ENCODE results near the gene CHN1. TPM values are rescaled to one million over a fixed set of nuclear protein-coding genes. Genes with fewer than 3 reads are reported as not detected.
A peak's percentile ranks its signal among the peaks of the same experiment; 100 is the strongest.

CHN1 gene
- total RNA-seq, 1 donor from 2014 or later: 45.0 TPM

- H3K4me1 Mint-ChIP-seq: peaks cover 3% of the 10 kb centered on the region
- TF ChIP-seq, protein P1, sequence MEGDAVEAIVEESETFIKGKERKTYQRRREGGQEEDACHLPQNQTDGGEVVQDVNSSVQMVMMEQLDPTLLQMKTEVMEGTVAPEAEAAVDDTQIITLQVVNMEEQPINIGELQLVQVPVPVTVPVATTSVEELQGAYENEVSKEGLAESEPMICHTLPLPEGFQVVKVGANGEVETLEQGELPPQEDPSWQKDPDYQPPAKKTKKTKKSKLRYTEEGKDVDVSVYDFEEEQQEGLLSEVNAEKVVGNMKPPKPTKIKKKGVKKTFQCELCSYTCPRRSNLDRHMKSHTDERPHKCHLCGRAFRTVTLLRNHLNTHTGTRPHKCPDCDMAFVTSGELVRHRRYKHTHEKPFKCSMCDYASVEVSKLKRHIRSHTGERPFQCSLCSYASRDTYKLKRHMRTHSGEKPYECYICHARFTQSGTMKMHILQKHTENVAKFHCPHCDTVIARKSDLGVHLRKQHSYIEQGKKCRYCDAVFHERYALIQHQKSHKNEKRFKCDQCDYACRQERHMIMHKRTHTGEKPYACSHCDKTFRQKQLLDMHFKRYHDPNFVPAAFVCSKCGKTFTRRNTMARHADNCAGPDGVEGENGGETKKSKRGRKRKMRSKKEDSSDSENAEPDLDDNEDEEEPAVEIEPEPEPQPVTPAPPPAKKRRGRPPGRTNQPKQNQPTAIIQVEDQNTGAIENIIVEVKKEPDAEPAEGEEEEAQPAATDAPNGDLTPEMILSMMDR (IDR thresholded peaks at IDR 0.05): no peak
- TF ChIP-seq EZH2 (IDR thresholded peaks at IDR 0.05) (no peak), EZH2phosphoT487 (IDR thresholded peaks at IDR 0.05) (no peak)
- Histone ChIP-seq H3K79me2 (ENCODE audit: low read depth) (peaks cover 46% of the 10 kb centered on the region), H3K9ac (no peak overlapping the region), H3K4me3 (no peak overlapping the region), H3K4me2 (no peak overlapping the region), H3K27me3 (no peaks in the 10 kb centered on the region), H3K36me3 (no peaks in the 10 kb centered on the region), H4K20me1 (ENCODE audit: low read depth) (no peaks in the 10 kb centered on the region), H3F3A (ENCODE audit: low read depth) (peaks cover 22% of the 10 kb centered on the region), H3K9me3 (ENCODE audit: low read depth) (no peaks in the 10 kb centered on the region), H3K4me1 (peaks cover 22% of the 10 kb centered on the region), H3K27ac (peak overlapping the region; percentile 49), H2AFZ (replicated peaks) (no peak overlapping the region)
- H3K27ac Mint-ChIP-seq: no peak overlapping the region
- H3K27me3 Mint-ChIP-seq (ENCODE audit: insufficient read depth, low read depth): peaks cover 7% of the 10 kb centered on the region
- H3K9me3 Mint-ChIP-seq: peaks cover 6% of the 10 kb centered on the region
- H3K4me3 Mint-ChIP-seq: no peak overlapping the region
- DNase-seq (ENCODE audit: low spot score): no peak
- H3K36me3 Mint-ChIP-seq: peaks cover 22% of the 10 kb centered on the region
Observed at GRCh38 chr2:174888146-174888545, 117.0 kb downstream of the CHN1 start.

GRCh38 chr2:174882416-174882815, 122.8 kb downstream of the CHN1 start:
- H3K27me3 Mint-ChIP-seq (ENCODE audit: insufficient read depth, low read depth): peaks cover 6% of the 10 kb centered on the region
- Histone ChIP-seq H3K4me2 (peak overlapping the region; percentile 77), H3K9ac (no peak overlapping the region), H3F3A (ENCODE audit: low read depth) (peaks cover 58% of the 10 kb centered on the region), H3K9me3 (ENCODE audit: low read depth) (no peaks in the 10 kb centered on the region), H3K36me3 (peaks cover 4% of the 10 kb centered on the region), H3K4me3 (peak overlapping the region; percentile 16), H3K4me1 (peaks cover 60% of the 10 kb centered on the region), H4K20me1 (ENCODE audit: low read depth) (no peaks in the 10 kb centered on the region), H3K79me2 (ENCODE audit: low read depth) (peaks cover 41% of the 10 kb centered on the region), H2AFZ (replicated peaks) (no peak overlapping the region), H3K27ac (peak overlapping the region; percentile 94), H3K27me3 (no peaks in the 10 kb centered on the region)
- no peak overlapping the region for H3K27ac Mint-ChIP-seq
- peaks cover 12% of the 10 kb centered on the region for H3K36me3 Mint-ChIP-seq
- no peak for DNase-seq (ENCODE audit: low spot score)
- TF ChIP-seq EZH2 (IDR thresholded peaks at IDR 0.05) (no peak), EZH2phosphoT487 (IDR thresholded peaks at IDR 0.05) (no peak)
- TF ChIP-seq, protein P1 (IDR thresholded peaks at IDR 0.05): no peak
- H3K9me3 Mint-ChIP-seq: no peaks in the 10 kb centered on the region
- H3K4me1 Mint-ChIP-seq: peaks cover 18% of the 10 kb centered on the region
- H3K4me3 Mint-ChIP-seq: no peak overlapping the region

GRCh38 chr2:174881678-174882077, 123.5 kb downstream of the CHN1 start:
- Histone ChIP-seq H3K27ac (peak overlapping the region; percentile 94), H3K79me2 (ENCODE audit: low read depth) (peaks cover 46% of the 10 kb centered on the region), H3K4me1 (peaks cover 64% of the 10 kb centered on the region), H3F3A (ENCODE audit: low read depth) (peaks cover 58% of the 10 kb centered on the region), H3K9ac (no peak overlapping the region), H3K4me3 (peak overlapping the region; percentile 16), H3K9me3 (ENCODE audit: low read depth) (no peaks in the 10 kb centered on the region), H3K36me3 (peaks cover 5% of the 10 kb centered on the region), H2AFZ (replicated peaks) (no peak overlapping the region), H4K20me1 (ENCODE audit: low read depth) (no peaks in the 10 kb centered on the region), H3K27me3 (no peaks in the 10 kb centered on the region), H3K4me2 (peak overlapping the region; percentile 77)
- H3K4me1 Mint-ChIP-seq: peaks cover 18% of the 10 kb centered on the region
- DNase-seq (ENCODE audit: low spot score): peak; percentile 54
- peaks cover 14% of the 10 kb centered on the region for H3K36me3 Mint-ChIP-seq
- H3K27ac Mint-ChIP-seq: peak overlapping the region; percentile 79
- H3K27me3 Mint-ChIP-seq (ENCODE audit: insufficient read depth, low read depth): peaks cover 6% of the 10 kb centered on the region
- TF ChIP-seq EZH2phosphoT487 (IDR thresholded peaks at IDR 0.05) (no peak), EZH2 (IDR thresholded peaks at IDR 0.05) (no peak)
- TF ChIP-seq, protein P1 (IDR thresholded peaks at IDR 0.05): no peak
- no peaks in the 10 kb centered on the region for H3K9me3 Mint-ChIP-seq
- H3K4me3 Mint-ChIP-seq: no peak overlapping the region

All from neural progenitor cell (in vitro differentiated cells).